Mucosa of descending colon (tissue), 3 donors: ENCODE results near the gene DRG1. TPM values are rescaled to one million over a fixed set of nuclear protein-coding genes. Genes with fewer than 3 reads are reported as not detected.
"Not testable (repeated sequence)": the region's sequence is repeated elsewhere in the genome, so short reads cannot be mapped to it uniquely, and the experiment has no call there.

ENCODE experiments used
- ATAC-seq: fragments of 200-7000 bp; cut with Tn5 transposase; one replicate; pipeline ENCODE4 v1.9.1; 2020; ENCODE audit warnings: mild to moderate bottlenecking, moderate library complexity
- DNase-seq, 3 donors: peaks; one replicate each; pipeline ENCODE4 v3.0.0-alpha.2; 2020
- H3K36me3 ChIP-seq: fragments of 200-600 bp; one replicate; pipeline ENCODE4 v1.8.0; 2021; ENCODE audit warnings: low read depth, mild to moderate bottlenecking
- H3K4me1 ChIP-seq: fragments of 200-600 bp; one replicate; pipeline ENCODE4 v1.8.0; 2021; ENCODE audit warnings: low read depth, mild to moderate bottlenecking
- H3K4me3 ChIP-seq: fragments of 200-600 bp; one replicate; pipeline ENCODE4 v1.8.0; 2021; ENCODE audit warnings: mild to moderate bottlenecking
- H3K9me3 ChIP-seq: fragments of 200-600 bp; one replicate; pipeline ENCODE4 v1.8.0; 2021; ENCODE audit warnings: mild to moderate bottlenecking
- CTCF ChIP-seq: fragments of 200-600 bp; IDR thresholded peaks from one replicate; pipeline ENCODE4 v1.8.0; 2022; ENCODE audit warnings: antibody characterized with exemption, mild to moderate bottlenecking
- intact Hi-C, 2 donors: fragments of 100-400 bp; cut with DNase I in 1 of 2; cut with micrococcal nuclease in 1 of 2; formaldehyde crosslinking; loops; one replicate each; pipeline versions ENCODE4 v1.11.0 to v1.11.1; 2022; cut with DNase I, micrococcal nuclease
- total RNA-seq, 3 donors: library from RNA; stranded (reverse); fragmentation: NEBNext Ultra II Directional in 2 of 3; extraction: Animal tissue kit (Norgen Biotek cat#: 25700) in 2 of 3; gene quantifications; one replicate each; pipeline versions ENCODE4 v1.2.1 to v1.2.4, GENCODE V29; 2021 to 2023
- donor health status: DM: no; HTN: no; CAD: no; lungs with moderate emphysema.
- donor health status: DM: no; HTN: no; CAD: no.
- donor health status: DM: no; HTN: yes; CAD: no.

Gene DRG1
- total RNA-seq, 3 donors from 2014 or later, result 39.1 to 50.7 (median 40.5) TPM

DNA sequence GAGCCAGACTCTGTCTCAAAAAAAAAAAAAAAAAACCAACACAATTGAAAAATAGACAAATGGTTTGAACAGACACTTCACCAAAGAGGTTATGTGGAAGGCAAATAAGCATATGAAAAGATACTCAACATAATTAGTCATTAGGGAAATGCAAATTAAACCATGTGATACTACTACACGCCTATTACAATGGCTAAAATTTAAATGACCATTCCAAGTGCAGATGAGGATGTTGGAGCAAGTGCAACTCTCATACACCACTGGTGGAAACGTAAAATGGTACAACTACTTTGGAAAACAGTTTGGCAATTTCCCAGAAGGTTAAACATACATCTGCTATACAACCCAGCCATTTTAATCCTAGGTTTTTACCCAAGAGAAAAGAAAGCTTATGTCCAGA lies 65.9 kb downstream of the DRG1 start:
- no peak for TF ChIP-seq CTCF
- no peaks in the 10 kb centered on the region for H3K9me3 ChIP-seq
- no peaks in the 10 kb centered on the region for H3K4me1 ChIP-seq
- intact Hi-C loops, result no loop called here
- ATAC-seq, result no peak
- H3K4me3 ChIP-seq, result no peak overlapping the region
- no peaks in the 10 kb centered on the region for H3K36me3 ChIP-seq
- DNase-seq, result no peak

DNA sequence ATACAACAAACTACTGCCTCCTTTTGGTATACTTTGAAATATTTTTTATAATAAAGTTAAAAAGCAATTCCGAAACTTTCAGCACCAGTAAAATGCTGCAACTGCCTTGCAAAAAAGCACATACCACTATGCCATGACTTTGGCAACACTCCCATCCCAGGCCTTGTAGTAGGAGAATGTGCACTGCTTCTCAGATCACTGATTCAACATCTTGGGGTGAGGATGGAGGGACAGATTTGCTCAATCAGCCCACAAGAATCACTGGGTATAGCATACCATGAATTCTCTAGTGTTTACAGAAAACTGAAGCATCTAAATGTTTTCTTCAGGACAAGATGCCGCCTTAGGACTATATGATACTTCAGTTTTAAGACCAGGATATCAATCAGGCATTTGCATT lies 75.3 kb downstream of the DRG1 start:
- Histone ChIP-seq H3K4me3 (no peak overlapping the region), H3K36me3 (no peaks in the 10 kb centered on the region), H3K4me1 (peaks cover 4% of the 10 kb centered on the region), H3K9me3 (no peaks in the 10 kb centered on the region)
- ATAC-seq, result no peak
- TF ChIP-seq CTCF, result no peak
- DNase-seq, result no peak
- intact Hi-C loops, result no loop called here

GRCh38 chr22:31475800-31476199 lies 76.4 kb downstream of the DRG1 start:
- no peaks in the 10 kb centered on the region for H3K9me3 ChIP-seq
- no peak for DNase-seq
- no peaks in the 10 kb centered on the region for H3K36me3 ChIP-seq
- TF ChIP-seq CTCF, result no peak
- intact Hi-C loops, result no loop called here
- peaks cover 4% of the 10 kb centered on the region for H3K4me1 ChIP-seq
- H3K4me3 ChIP-seq, result no peak overlapping the region
- ATAC-seq, result no peak

- ATAC-seq (peak; percentile 94), DNase-seq (peak in 1 of 3 donors; percentile 22)
- Histone ChIP-seq H3K4me3 (no peak overlapping the region), H3K36me3 (no peaks in the 10 kb centered on the region), H3K9me3 (no peaks in the 10 kb centered on the region), H3K4me1 (peaks cover 4% of the 10 kb centered on the region)
- no peak for TF ChIP-seq CTCF
- intact Hi-C loops, result no loop called here
Measured at GRCh38 chr22:31477329-31477728, 77.9 kb downstream of the DRG1 start.

GRCh38 chr22:31481129-31481528 lies 81.7 kb downstream of the DRG1 start:
- no peaks in the 10 kb centered on the region for H3K36me3 ChIP-seq
- H3K9me3 ChIP-seq, result no peaks in the 10 kb centered on the region
- DNase-seq (no peak), ATAC-seq (no peak)
- no peak overlapping the region for H3K4me3 ChIP-seq
- intact Hi-C loops, result no loop called here
- TF ChIP-seq CTCF, result no peak
- peaks cover 6% of the 10 kb centered on the region for H3K4me1 ChIP-seq

DNA sequence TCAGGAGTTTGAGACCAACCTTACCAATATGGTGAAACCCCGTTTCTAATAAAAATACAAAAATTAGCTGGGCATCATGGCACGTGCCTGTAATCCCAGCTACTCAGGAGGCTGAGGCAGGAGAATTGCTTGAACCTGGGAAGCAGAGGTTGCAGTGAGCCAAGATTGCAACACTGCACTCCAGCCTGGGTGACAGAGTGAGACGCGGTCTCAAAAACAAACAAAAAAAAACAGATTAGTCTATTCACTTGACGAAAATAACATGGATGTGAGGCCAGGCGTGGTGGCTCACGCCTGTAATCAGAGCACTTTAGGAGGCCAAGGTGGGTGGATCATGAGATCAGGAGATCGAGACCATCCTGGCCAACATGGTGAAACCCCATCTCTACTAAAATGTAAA lies 83.1 kb downstream of the DRG1 start:
- DNase-seq, ATAC-seq, H3K36me3 ChIP-seq, H3K4me1 ChIP-seq, intact Hi-C loops, H3K4me3 ChIP-seq, H3K9me3 ChIP-seq: not testable (repeated sequence)

Other genes starting within 250 kb of the DRG1 start
- gene RNF185, start 239.4 kb upstream of the DRG1 start, total RNA-seq, result 10 to 100 TPM; 33.8 to 43.1 (median 38.4) TPM
- 100 to 1,000 TPM in 2 of 3 donors, 10 to 100 TPM in 1; 76.7 to 137 (median 120) TPM for gene LIMK2, start 187.3 kb upstream of the DRG1 start, total RNA-seq
- gene PIK3IP1, start 107.1 kb upstream of the DRG1 start, total RNA-seq, result 10 to 100 TPM; 17.1 to 24.7 (median 22.8) TPM
- 10 to 100 TPM; 16.5 to 23.1 (median 16.9) TPM for gene PATZ1, start 53.3 kb upstream of the DRG1 start, total RNA-seq
- 10 to 100 TPM; 25.0 to 42.0 (median 33.9) TPM for gene EIF4ENIF1, start 90.2 kb downstream of the DRG1 start, total RNA-seq
- gene SFI1, start 96.9 kb downstream of the DRG1 start, total RNA-seq, result 10 to 100 TPM; 34.4 to 52.6 (median 49.5) TPM